Uterus (tissue), 2 donors: ENCODE results near the gene CASZ1.

ENCODE experiments used
- CTCF ChIP-seq, 4 experiments: fragments of 200-600 bp in 2 of 4; fragments of 450-650 bp in 2 of 4; sonication (generic) in 2 of 4; IDR thresholded peaks; one replicate each; pipeline ENCODE4 v1.5.1; 2016 to 2019; ENCODE audit warnings: antibody characterized with exemption in 4 of 4, mild to moderate bottlenecking in 2 of 4, moderate library complexity in 1 of 4
- POLR2A ChIP-seq, 2 donors: fragments of 450-650 bp; IDR thresholded peaks; one replicate each; pipeline ENCODE4 v1.6.1; 2016; ENCODE audit warnings: antibody characterized with exemption in 2 of 2, mild to moderate bottlenecking in 1 of 2, moderate library complexity in 1 of 2

GRCh38 chr1:10601342-10602070 lies 194.9 kb downstream of the CASZ1 start:
- TF ChIP-seq CTCF (IDR thresholded peaks at IDR 0.05) (no peak), POLR2A (IDR thresholded peaks at IDR 0.05) (no peak)
